PC-9 (cell line): ENCODE measurements around the gene AMDHD2.
"Not testable (repeated sequence)": the region's sequence is repeated elsewhere in the genome, so short reads cannot be mapped to it uniquely, and the experiment has no call there.

Experiments
- EZH2 ChIP-seq: fragments of 200-600 bp; sonication (generic); IDR thresholded peaks from 2 replicates; pipeline ENCODE4 v1.8.0; 2017; ENCODE audit warnings: antibody characterized with exemption, low read depth
- TF ChIP-seq, protein P1 (sequence below): fragments of 200-600 bp; sonication (generic); conservative IDR thresholded peaks from 2 replicates; pipeline ENCODE4 v1.6.1; 2017; ENCODE audit warnings: mixed run types, antibody characterized with exemption, mild to moderate bottlenecking, moderate library complexity

- TF ChIP-seq, protein P1, sequence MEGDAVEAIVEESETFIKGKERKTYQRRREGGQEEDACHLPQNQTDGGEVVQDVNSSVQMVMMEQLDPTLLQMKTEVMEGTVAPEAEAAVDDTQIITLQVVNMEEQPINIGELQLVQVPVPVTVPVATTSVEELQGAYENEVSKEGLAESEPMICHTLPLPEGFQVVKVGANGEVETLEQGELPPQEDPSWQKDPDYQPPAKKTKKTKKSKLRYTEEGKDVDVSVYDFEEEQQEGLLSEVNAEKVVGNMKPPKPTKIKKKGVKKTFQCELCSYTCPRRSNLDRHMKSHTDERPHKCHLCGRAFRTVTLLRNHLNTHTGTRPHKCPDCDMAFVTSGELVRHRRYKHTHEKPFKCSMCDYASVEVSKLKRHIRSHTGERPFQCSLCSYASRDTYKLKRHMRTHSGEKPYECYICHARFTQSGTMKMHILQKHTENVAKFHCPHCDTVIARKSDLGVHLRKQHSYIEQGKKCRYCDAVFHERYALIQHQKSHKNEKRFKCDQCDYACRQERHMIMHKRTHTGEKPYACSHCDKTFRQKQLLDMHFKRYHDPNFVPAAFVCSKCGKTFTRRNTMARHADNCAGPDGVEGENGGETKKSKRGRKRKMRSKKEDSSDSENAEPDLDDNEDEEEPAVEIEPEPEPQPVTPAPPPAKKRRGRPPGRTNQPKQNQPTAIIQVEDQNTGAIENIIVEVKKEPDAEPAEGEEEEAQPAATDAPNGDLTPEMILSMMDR, result not testable (repeated sequence)
- not testable (repeated sequence) for TF ChIP-seq EZH2
Observed at GRCh38 chr16:2572704-2573103, 52.5 kb downstream of the AMDHD2 start.
